ENCODE data around the gene FBN2. TPM values are rescaled to one million over a fixed set of nuclear protein-coding genes. Genes with fewer than 3 reads are reported as not detected.

FBN2 gene
- total RNA-seq, 2 donors from 2014 or later: 1.8 to 1.9 TPM

DNA sequence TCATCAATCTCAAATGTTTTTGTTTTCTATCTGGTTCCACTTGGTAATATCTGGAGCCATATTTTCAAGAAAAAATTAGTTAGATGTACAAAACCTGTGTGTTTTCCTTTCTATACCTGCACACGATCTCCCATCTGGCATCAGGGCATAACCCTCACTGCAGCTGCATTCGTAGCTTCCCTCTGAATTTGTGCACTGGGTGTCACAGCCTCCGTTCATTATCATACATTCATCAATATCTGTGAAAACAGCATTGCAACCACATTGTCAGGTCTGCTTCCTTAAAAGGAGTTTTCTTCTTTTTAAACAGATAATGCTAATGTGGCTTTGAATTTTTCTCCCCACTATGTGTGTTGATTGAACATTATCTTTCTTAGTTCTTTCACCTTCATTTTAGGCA is 202.7 kb downstream of the FBN2 start:
- H3K36me3 ChIP-seq: no peaks in the 10 kb centered on the region
- H3K27me3 ChIP-seq: no peaks in the 10 kb centered on the region
- no peaks in the 10 kb centered on the region for H3K9me3 ChIP-seq
- no peak for DNase-seq
- no peaks in the 10 kb centered on the region for H3K4me1 ChIP-seq
- H3K9ac ChIP-seq (ENCODE audit: low read depth in 2 of 2, low read length in 2 of 2): no peak overlapping the region
- TF ChIP-seq, protein P1, sequence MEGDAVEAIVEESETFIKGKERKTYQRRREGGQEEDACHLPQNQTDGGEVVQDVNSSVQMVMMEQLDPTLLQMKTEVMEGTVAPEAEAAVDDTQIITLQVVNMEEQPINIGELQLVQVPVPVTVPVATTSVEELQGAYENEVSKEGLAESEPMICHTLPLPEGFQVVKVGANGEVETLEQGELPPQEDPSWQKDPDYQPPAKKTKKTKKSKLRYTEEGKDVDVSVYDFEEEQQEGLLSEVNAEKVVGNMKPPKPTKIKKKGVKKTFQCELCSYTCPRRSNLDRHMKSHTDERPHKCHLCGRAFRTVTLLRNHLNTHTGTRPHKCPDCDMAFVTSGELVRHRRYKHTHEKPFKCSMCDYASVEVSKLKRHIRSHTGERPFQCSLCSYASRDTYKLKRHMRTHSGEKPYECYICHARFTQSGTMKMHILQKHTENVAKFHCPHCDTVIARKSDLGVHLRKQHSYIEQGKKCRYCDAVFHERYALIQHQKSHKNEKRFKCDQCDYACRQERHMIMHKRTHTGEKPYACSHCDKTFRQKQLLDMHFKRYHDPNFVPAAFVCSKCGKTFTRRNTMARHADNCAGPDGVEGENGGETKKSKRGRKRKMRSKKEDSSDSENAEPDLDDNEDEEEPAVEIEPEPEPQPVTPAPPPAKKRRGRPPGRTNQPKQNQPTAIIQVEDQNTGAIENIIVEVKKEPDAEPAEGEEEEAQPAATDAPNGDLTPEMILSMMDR (IDR thresholded peaks at IDR 0.05): no peak
- intact Hi-C loops (cut with DNase I): no loop called here
- no peak overlapping the region for H3K27ac ChIP-seq
- H3K4me3 ChIP-seq: no peak overlapping the region

DNA sequence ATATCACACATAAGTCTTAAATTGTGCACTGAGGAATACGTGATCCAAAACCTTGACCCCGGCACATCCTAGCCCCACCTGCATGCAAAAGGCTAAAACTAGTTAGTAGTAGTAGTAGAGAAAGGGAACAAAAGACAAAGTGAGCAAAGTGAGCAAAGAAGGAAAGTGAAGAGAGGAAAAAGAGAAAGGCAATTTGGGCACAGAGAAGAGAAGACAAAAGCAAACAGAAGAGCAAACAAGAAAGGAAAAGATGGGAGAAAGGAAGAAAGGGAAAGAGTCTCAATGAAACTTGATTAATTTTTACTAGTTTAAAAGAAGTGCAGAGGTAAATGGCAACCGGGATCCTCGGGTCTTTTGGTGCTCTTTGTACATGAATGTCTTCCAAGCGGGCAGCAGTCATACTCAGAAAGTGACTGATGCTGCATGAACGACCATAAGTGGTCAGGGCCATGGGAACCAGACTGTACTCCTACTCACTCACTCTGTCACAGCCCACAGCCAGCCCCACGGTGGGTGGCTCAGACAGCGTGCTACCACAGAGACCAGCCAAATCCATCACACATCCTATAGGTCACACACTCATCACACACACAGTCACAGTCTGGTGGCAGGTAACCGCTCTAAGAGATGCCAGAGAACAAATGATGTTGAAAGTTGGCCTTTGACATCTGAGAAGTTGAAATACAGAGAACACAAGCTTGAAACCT is 203.9 kb downstream of the FBN2 start:
- Histone ChIP-seq H3K4me3 (no peak overlapping the region), H3K9ac (ENCODE audit: low read depth in 2 of 2, low read length in 2 of 2) (no peak overlapping the region), H3K27me3 (no peaks in the 10 kb centered on the region), H3K9me3 (no peaks in the 10 kb centered on the region), H3K36me3 (no peaks in the 10 kb centered on the region), H3K27ac (no peak overlapping the region), H3K4me1 (no peaks in the 10 kb centered on the region)
- no peak for DNase-seq
- TF ChIP-seq, protein P1 (IDR thresholded peaks at IDR 0.05): no peak
- intact Hi-C loops (cut with DNase I): no loop called here

DNA sequence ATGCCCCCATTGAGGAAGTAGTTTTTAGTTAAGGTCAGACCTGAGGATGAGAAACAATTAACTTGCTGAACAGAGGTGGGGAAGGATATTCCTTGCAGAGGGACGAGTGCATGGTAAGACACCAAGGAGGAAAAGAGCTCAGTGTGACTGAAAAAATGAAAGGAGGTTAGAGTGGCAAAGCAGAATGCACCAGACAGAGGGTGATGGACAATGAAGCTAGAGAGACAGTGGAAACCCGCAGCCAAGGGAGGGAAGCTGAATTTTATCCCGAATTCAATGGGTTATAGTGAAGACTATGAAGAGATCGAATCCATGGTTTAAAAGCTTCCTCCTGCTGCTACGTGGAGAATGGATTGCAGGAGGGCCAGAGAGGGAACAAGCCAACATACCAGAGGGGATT is 206.8 kb downstream of the FBN2 start:
- intact Hi-C loops (cut with DNase I): no loop called here
- Histone ChIP-seq H3K4me3 (no peak overlapping the region), H3K27me3 (no peaks in the 10 kb centered on the region), H3K27ac (no peak overlapping the region), H3K4me1 (no peaks in the 10 kb centered on the region), H3K36me3 (no peaks in the 10 kb centered on the region), H3K9ac (ENCODE audit: low read depth in 2 of 2, low read length in 2 of 2) (no peak overlapping the region), H3K9me3 (no peaks in the 10 kb centered on the region)
- TF ChIP-seq, protein P1 (IDR thresholded peaks at IDR 0.05): no peak
- no peak for DNase-seq

DNA sequence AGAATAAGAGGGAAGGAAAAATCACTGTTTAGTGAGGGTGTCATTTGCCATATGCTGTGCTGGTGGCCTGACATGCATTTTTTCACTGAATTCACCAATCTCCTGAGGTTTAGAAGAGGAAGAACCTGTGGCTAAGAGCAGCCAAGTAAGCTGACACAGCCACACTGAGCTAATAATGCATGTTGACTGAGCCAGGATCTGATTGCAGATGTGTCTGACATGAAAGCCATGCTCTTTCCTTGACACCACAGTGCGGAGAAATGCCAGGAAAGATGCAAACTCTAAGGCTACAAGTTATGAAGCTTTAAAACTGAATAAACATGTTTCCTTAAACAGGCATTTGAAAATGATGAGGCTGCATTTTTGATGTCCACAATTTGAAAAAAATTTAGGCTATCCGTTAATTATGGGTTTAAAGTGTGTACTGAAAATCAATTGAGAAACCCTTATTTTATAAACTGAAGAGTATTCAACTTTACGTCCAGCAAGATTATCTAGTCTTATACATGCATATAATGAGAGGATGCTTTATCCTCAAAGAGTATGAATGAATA is 208.6 kb downstream of the FBN2 start:
- Histone ChIP-seq H3K9me3 (no peaks in the 10 kb centered on the region), H3K9ac (ENCODE audit: low read depth in 2 of 2, low read length in 2 of 2) (no peak overlapping the region), H3K4me1 (no peaks in the 10 kb centered on the region), H3K36me3 (no peaks in the 10 kb centered on the region), H3K27me3 (no peaks in the 10 kb centered on the region), H3K27ac (no peak overlapping the region), H3K4me3 (no peak overlapping the region)
- intact Hi-C loops (cut with DNase I): no loop called here
- DNase-seq: no peak
- TF ChIP-seq, protein P1 (IDR thresholded peaks at IDR 0.05): no peak

DNA sequence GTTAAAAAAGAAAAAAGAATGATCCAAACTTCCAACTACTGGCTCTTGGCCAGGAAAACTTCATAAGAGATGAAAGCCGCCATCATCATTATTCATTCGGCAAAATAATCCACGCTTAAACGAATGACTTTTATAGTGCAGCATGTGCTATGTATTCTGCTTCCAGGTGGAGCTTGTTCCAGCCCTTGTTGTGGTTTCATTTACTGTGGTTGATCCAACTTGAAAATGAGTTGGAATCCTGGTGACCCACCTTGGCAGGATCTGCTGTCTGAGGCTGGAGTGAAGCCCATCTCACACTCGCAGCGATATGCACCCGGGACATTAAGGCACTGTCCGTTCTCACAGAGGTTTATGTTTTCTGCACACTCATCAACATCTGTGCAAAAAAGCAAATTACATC is 209.6 kb downstream of the FBN2 start:
- TF ChIP-seq, protein P1 (IDR thresholded peaks at IDR 0.05): no peak
- H3K27ac ChIP-seq: no peak overlapping the region
- H3K4me3 ChIP-seq: no peak overlapping the region
- DNase-seq: no peak
- no peaks in the 10 kb centered on the region for H3K4me1 ChIP-seq
- no peak overlapping the region for H3K9ac ChIP-seq (ENCODE audit: low read depth in 2 of 2, low read length in 2 of 2)
- intact Hi-C loops (cut with DNase I): no loop called here
- no peaks in the 10 kb centered on the region for H3K27me3 ChIP-seq
- H3K9me3 ChIP-seq: no peaks in the 10 kb centered on the region
- H3K36me3 ChIP-seq: no peaks in the 10 kb centered on the region

All from colonic mucosa (tissue), 4 donors.